Measurements from ENCODE around the gene PDE4B. TPM values are rescaled to one million over a fixed set of nuclear protein-coding genes. Genes with fewer than 3 reads are reported as not detected.

Gene PDE4B
- total RNA-seq, 1 donor from 2014 or later = 37.5 TPM

DNA sequence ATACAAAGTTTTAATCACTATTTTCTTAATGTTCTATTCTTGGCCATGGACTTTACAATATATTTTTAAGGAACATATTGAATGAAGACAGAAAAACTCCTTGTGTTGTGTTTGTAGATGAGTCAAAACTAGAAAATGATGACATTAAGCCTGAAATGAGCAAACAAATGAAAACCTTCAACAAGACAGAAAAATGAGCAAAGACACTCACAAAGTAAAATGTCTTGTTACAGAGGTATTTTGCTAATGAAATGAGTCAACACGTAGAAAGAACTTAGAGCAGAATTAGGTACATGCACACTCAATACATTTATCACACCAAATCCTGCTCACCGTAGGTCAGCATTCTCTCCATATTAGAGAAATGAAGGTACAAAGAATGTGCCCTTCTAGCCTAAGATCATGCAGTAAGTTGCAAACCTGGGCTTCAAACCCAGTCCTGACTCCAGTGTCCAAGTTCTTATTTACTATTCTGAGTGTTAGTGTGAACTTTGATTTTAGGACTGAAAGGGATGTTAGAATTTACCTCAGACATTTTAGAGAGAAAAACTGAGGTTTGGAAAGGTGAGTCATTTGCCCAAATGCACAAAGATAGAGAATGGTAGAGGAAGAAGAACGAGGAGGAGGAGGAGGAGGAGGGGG, 607.3 kb downstream of the PDE4B start:
- H3K4me1 Mint-ChIP-seq = peaks cover 9% of the 10 kb centered on the region
- H3K27me3 Mint-ChIP-seq (ENCODE audit: low read depth) = no peaks in the 10 kb centered on the region
- H3K4me3 Mint-ChIP-seq = no peak overlapping the region
- H3K36me3 Mint-ChIP-seq (ENCODE audit: low read depth) = no peaks in the 10 kb centered on the region
- H3K27ac Mint-ChIP-seq (ENCODE audit: unreplicated experiment) = no peak overlapping the region
- no peak for DNase-seq (ENCODE audit: low read depth, low spot score)
- H3K9me3 Mint-ChIP-seq = no peaks in the 10 kb centered on the region
- TF ChIP-seq, protein P1, sequence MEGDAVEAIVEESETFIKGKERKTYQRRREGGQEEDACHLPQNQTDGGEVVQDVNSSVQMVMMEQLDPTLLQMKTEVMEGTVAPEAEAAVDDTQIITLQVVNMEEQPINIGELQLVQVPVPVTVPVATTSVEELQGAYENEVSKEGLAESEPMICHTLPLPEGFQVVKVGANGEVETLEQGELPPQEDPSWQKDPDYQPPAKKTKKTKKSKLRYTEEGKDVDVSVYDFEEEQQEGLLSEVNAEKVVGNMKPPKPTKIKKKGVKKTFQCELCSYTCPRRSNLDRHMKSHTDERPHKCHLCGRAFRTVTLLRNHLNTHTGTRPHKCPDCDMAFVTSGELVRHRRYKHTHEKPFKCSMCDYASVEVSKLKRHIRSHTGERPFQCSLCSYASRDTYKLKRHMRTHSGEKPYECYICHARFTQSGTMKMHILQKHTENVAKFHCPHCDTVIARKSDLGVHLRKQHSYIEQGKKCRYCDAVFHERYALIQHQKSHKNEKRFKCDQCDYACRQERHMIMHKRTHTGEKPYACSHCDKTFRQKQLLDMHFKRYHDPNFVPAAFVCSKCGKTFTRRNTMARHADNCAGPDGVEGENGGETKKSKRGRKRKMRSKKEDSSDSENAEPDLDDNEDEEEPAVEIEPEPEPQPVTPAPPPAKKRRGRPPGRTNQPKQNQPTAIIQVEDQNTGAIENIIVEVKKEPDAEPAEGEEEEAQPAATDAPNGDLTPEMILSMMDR (conservative IDR thresholded peaks at IDR 0.05) = no peak

- DNase-seq (ENCODE audit: low read depth, low spot score) = no peak
- Mint-ChIP-seq H3K9me3 (no peaks in the 10 kb centered on the region), H3K36me3 (ENCODE audit: low read depth) (no peaks in the 10 kb centered on the region), H3K4me1 (peaks cover 9% of the 10 kb centered on the region), H3K27me3 (ENCODE audit: low read depth) (no peaks in the 10 kb centered on the region), H3K27ac (ENCODE audit: unreplicated experiment) (no peak overlapping the region), H3K4me3 (no peak overlapping the region)
- TF ChIP-seq, protein P1 (conservative IDR thresholded peaks at IDR 0.05) = no peak
These were observed 608.0 kb downstream of the PDE4B start for GRCh38 chr1:66400660-66401059.

DNA sequence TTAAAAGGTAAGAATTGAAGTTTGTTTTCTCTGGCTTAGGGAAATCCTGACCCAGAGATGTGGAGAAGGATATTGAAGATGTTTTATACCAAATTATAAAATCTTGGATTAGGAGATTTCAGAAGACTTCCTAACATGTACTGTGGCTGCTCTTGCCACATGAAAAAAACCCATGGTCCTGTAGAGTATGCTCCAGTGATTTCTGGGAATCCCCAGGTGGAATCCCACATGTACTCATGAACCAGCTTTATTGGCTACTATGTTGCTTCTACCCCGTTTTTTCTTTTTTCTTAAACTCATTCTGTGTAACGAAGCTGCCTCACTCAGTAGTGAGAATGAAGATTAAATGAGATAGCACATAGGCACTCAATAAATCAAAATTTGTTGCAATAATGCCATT, 608.5 kb downstream of the PDE4B start:
- no peaks in the 10 kb centered on the region for H3K9me3 Mint-ChIP-seq
- no peak overlapping the region for H3K4me3 Mint-ChIP-seq
- H3K27ac Mint-ChIP-seq (ENCODE audit: unreplicated experiment) = no peak overlapping the region
- TF ChIP-seq, protein P1 (conservative IDR thresholded peaks at IDR 0.05) = no peak
- H3K4me1 Mint-ChIP-seq = peaks cover 9% of the 10 kb centered on the region
- DNase-seq (ENCODE audit: low read depth, low spot score) = no peak
- no peaks in the 10 kb centered on the region for H3K27me3 Mint-ChIP-seq (ENCODE audit: low read depth)
- no peaks in the 10 kb centered on the region for H3K36me3 Mint-ChIP-seq (ENCODE audit: low read depth)

- TF ChIP-seq, protein P1 (conservative IDR thresholded peaks at IDR 0.05) = no peak
- H3K27ac Mint-ChIP-seq (ENCODE audit: unreplicated experiment) = no peak overlapping the region
- DNase-seq (ENCODE audit: low read depth, low spot score) = no peak
- peaks cover 2% of the 10 kb centered on the region for H3K9me3 Mint-ChIP-seq
- H3K27me3 Mint-ChIP-seq (ENCODE audit: low read depth) = no peaks in the 10 kb centered on the region
- no peak overlapping the region for H3K4me3 Mint-ChIP-seq
- peaks cover 9% of the 10 kb centered on the region for H3K4me1 Mint-ChIP-seq
- peaks cover 2% of the 10 kb centered on the region for H3K36me3 Mint-ChIP-seq (ENCODE audit: low read depth)
These were observed 609.5 kb downstream of the PDE4B start for GRCh38 chr1:66402194-66402593.

- TF ChIP-seq, protein P1 (conservative IDR thresholded peaks at IDR 0.05) = no peak
- no peak overlapping the region for H3K4me3 Mint-ChIP-seq
- H3K9me3 Mint-ChIP-seq = peaks cover 4% of the 10 kb centered on the region
- DNase-seq (ENCODE audit: low read depth, low spot score) = no peak
- no peaks in the 10 kb centered on the region for H3K27me3 Mint-ChIP-seq (ENCODE audit: low read depth)
- H3K36me3 Mint-ChIP-seq (ENCODE audit: low read depth) = peaks cover 3% of the 10 kb centered on the region
- no peak overlapping the region for H3K27ac Mint-ChIP-seq (ENCODE audit: unreplicated experiment)
- peaks cover 9% of the 10 kb centered on the region for H3K4me1 Mint-ChIP-seq
These were observed 610.5 kb downstream of the PDE4B start for GRCh38 chr1:66403007-66403731.
